GM18858 (cell line): ENCODE measurements around the gene TANGO2.
"Not testable (repeated sequence)": the region's sequence is repeated elsewhere in the genome, so short reads cannot be mapped to it uniquely, and the experiment has no call there.

Experiments
- ATAC-seq: cut with Tn5 transposase; IDR thresholded peaks from one replicate; pipeline ENCODE4 v1.9.1; 2021; ENCODE audit not compliant: unreplicated experiment

The TANGO2 gene

DNA sequence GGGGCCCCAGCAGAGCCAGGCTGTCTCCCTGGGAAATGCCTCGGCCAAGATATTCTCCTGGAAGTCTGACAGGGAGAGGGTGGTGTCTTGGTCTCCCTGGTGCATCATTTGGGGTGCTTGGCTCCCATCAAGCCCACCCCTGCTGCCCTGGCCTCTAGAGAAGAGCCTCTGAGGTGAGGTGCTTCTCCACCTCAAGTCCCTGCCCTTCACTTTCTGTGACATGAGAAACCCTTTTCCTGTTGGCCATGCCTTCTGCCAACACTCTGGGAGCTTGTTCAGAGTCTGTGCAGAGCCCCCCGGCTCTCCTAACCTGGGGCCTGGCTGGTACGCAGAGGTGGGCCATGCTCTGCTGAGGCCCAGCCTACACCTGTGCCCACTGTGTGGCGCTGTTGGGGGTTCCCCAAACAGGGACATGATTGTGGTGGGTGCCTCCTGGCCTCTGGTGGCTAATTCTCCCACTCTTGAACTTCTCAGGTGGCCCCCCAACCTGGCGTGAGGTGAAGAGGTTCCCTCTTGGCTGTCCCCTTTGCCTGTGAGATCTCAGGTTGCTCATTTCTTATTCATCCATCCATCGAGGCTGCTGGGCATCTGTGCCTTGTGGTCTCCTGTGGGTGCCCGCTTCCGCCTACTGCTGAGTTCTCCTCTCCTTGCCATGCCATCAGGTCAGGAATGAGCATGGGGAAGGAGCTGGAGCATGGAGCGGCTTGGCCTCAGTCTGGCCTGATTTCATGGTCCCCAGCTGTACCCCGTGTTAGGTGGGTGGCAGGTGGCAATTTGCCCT, 40.0 kb downstream of the TANGO2 start:
- no peak for ATAC-seq

DNA sequence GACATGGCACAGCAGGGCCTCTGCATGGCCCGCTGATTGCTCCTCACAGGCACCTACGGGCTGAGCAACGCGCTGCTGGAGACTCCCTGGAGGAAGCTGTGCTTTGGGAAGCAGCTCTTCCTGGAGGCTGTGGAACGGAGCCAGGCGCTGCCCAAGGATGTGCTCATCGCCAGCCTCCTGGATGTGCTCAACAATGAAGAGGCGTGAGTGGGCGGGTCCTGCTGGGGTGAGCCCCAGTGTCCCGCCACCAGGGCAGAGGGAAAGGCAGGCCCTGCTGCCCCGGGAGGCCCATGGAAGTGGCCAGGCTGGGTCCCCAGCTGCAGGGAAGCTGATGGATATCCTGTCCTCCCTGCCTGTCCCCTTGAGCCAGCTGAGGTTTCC, 40.6 kb downstream of the TANGO2 start:
- ATAC-seq, result no peak

DNA sequence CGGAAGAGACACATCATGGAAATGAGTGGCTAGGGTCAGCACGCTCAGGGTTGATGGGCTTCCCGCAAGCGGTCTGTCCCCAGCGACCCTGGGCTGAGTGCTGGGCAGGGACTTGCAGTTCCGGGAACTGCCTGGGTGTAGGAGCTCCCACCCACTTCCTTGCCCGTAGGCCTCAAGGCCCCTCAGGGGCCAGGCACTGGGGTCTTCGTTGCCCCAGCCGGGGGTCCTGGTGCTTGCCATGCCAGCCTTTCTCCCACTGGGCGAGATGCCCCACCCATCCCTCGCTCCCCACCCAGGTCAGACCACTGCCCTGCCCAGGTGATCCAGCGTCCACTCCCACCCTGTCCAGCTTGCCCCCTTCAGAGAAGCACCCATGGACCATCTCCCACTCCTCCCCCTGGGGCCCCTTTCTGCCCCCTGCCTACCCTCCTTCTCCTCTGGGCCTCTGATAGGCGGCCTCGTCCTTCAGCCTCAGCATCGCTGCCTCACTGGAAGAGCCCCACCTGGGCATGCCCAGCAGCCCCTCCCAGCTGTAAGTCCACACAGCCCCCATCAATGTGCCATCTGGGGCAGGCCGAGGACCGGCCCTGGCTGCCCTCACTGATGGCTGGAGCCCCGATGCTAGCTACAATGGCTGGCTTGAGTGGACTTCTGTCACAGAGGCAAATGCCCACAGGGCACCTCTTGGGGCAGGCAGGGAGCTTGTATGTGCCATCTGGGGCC, 41.3 kb downstream of the TANGO2 start:
- ATAC-seq, result no peak

DNA sequence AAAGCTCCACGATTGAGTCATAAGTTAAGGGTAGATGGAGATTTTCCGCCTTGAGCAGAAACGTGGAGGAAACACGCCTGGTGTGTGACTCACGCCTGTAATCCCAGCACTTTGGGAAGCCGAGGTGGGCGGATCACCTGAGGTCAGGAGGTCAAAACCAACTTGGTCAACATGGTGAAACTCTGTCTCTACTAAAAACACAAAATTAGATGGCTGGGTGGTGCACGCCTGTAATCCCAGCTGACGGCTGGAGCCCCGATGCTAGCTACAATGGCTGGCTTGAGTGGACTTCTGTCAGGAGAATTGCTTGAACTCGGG, 41.8 kb downstream of the TANGO2 start:
- ATAC-seq, result no peak

DNA sequence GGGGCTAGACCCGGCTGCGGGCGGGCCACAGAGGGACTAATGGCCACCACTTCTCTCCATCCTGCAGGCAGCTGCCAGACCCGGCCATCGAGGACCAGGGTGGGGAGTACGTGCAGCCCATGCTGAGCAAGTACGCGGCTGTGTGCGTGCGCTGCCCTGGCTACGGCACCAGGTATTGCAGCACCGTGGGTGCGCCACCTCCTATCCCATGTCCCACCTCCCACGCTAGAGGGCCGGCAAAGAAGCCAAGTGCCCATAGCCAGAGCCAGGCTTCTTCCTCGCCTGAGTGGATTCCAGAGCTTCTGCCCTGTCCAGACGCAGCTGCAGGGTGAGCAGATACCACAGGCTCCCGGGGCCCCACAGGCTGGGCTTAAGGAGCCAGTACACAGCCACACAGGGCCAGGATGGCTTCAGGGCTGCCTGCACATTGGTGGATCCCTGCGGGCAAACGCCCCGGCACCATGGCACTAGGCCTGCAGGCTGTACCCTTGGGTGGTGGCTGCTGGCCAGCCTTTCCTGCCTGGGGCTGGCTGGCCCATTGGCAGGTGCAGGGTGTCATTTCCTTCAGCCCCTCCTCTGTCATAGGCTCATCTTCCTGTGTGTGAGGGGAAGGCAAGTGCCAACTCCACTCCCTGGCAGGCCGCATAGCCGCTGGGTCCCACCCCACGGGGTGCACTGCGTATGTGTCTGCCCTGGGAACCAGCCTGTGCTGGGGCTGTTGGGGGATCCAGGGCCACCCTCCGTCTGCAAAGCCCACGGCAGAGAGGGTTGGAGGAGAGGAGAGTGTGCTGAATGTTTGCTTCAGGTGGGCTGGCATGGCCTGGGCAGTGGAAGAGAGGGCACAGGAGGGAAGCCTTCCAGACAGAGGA, 42.6 kb downstream of the TANGO2 start:
- no peak for ATAC-seq

DNA sequence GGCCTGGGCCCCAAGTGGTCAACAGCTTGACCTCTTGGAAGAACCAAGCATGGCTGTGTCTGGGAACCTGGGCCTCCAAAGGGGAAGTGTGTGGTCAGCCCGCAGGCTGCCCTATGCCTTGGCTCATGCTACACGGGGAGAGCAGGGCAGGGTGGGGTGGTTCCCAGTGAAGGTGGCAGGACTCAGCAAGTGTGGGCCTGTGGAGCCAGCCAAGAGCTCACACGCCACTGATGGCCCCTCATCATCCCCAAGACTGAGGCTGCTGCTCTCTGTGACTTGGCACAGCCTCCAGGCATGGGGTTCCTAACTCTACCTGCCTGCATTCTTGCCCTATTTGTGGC, 43.2 kb downstream of the TANGO2 start:
- ATAC-seq, result no peak

DNA sequence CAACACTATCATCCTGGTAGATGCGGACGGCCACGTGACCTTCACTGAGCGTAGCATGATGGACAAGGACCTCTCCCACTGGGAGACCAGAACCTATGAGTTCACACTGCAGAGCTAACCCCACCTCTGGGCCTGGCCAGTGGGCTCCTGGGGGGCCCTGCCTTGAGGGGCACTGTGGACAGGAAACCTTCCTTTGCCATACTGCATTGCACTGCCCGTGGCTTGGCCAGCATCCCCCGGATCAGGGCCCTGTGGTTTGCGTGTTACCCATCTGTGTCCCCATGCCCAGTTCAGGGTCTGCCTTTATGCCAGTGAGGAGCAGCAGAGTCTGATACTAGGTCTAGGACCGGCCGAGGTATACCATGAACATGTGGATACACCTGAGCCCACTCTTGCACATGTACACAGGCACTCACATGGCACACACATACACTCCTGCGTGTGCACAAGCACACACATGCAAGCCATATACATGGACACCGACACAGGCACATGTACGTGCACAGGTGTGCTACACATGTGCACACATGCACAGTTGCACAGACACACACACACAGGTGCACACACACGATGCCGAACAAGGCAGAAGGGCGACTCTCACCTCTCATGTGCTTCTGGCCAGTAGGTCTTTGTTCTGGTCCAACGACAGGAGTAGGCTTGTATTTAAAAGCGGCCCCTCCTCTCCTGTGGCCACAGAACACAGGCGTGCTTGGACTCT, 43.8 kb downstream of the TANGO2 start:
- ATAC-seq, result no peak

DNA sequence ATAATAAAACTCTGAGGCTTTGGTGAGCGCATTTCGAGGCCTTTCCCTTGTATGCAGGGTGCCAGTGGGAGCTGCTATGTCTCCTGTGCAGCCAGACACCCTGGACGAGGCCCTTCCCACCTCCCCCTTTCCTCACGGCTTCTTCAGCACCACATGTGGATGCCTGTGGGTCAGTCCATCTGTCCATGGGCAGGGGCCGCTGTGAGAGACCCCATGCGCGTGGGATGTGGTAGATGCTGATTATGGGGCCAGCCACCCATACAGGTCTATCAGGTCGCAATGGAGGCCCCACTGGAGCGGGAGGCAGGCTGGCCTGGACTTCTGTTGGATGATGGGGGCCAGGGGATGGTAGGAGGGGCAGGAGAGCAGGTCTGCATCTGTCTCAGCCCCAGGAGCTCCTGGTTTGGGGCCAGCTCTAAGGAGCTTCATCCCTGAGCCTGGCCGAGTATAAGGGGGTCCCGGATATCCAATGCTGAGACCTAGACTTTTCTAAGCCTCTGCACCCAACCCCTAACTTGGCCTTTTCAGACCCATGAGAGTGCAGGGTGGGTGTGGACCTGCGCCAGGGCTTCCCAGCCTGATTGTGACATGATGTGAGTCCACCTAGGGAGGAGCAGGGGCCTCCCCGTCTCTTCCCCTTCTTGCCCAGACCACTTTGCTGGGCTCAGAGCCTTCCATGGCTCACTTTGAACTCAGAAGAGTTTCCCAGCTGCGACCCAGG, 45.1 kb downstream of the TANGO2 start:
- ATAC-seq, result no peak

DNA sequence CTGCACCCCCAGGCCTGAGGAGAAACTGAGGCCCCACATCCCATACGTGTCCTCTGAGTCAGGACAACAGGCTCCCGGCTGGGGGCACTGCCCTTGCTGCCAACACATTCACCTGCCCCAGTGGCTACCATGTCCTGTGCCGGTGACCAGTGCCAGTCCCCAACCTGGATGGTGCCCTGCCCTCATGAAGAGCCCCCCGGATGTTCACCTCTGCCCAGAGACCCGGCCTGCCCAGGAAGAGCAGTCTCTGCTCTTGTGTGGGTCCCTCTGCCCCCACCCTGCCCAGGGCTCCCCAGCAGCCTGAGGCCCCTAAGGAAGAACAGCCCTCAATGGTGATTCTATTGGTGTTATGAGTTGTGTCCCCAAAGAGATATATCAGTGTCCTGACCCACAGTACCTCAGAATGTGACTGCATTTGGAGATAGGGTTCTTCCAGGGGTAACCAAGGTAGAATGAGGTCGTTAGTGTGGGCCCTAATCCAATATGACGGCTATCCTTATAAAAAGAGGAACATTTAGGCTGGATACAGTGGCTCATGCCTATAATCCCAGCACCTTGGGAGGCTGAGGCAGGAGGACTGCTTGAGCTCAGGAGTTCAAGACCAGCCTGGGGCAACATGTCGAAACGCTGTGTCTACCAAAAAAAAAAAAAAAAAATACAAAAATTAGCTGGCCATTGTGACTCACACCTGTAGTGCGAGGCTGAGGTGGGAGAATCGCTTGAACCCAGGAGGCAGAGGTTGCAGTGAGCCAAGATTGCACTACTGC, 45.9 kb downstream of the TANGO2 start:
- ATAC-seq, result no peak

DNA sequence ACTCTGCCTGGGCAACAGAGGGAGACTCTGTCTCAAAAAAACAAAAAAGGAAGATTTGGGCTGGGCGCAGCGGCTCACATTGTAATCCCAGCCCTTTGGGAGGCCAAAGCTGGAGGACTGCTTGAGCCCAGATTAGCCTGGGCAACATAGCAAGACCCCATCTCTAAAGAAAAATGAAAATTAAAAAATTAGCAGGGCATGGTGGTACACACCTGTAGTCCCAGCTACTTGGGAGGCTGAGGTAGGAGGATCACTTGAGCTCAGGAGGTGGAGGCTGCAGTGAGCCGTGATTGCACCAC, 46.4 kb downstream of the TANGO2 start:
- not testable (repeated sequence) for ATAC-seq

DNA sequence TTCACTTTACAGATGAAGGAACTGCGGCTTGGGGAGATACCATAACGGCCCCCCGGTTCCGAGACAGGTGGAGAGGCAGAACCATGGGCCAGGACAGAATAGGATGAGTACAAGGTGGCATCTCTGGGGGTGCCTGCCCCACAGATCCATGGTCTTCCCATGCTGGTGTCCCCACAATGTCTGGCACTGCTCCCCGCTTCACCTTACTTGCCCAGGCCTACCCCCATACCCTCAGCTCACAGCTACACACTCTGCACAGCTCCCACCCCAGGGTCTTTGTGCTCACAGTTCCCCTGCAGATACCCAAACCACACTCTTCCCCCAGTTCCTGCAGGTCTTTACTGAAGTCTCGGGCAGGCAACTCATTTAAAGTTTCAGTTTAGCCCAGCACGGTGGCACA, 47.7 kb downstream of the TANGO2 start:
- no peak for ATAC-seq

DNA sequence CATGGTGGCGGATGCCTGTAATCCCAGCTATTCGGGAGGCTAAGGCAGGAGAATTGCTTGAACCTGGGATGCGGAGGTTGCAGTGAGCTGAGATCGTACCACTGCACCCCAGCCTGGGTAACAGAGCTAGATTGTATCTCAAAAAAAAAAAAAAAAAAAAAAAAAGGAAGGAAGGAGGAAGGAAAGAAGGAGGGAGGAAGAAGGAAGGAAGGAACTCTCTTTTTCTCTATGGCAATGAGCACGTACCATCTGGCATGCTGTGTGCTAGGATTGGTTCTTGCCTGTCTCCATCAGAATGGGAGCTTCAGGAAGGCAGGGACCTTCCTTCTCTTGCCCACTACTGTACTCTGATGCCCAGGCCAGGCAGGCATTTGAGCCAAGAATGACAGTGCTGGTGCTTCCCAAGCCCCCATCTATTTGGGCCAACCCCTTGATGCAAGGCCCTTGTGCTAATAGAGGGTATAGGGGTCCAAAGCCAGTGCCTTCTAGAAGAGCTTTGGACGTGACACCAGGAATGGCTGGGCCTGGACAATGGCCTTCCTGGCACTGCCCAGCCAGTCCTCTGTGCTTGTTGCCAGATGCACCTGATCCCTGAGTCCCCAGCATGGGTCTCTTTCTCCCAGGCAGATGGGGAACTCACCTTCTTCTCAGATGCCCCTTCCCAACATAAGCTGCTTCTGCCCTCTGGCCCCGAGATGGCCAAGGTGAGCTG, 48.6 kb downstream of the TANGO2 start:
- ATAC-seq, result no peak

DNA sequence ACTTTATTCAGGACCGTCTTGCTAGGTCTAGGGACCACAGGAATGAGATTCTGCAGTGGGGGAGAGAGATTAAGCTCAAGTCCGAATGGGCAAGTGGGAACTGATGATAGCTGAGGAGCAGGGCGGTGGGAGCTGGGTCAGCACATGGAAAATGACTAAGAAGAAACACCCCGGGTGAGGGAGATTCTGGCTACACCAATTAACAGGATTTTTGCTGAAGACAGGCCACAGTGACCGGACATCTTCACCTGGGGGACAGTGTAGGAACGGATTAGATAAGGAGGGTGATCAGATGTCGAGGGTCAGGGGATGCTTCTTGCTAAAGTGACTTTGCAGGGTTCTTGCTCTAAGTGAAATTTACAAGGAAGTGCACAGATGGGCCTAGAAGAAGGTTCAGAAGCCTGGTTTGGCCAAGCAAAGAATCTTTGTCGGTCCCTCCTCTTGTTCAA, 50.6 kb downstream of the TANGO2 start:
- no peak for ATAC-seq

DNA sequence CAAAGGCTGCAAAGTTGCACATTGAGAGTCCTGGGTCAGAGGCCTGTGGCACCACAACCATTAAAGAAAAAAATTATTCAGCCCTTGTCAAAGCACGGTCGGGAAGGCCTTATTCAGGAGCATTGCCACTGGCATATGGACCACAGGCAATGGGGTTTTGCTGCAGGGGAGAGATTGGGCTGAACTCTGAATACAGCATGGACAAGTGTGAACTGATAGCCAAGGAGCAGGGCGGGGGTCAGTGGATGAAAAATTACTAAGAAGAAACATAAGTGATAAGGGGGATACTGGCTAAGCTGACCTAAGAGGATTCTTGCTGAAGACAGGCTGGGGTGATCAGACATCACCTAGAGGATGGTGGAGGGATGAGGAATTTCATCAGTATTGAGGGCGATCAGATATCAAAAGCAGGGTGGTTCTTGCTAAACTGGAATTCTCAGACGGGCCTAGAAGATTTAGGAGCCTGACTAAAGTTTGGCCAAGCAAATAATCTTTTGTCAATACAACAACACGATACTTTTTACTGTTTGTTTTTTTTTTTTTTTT, 55.8 kb downstream of the TANGO2 start:
- no peak for ATAC-seq

DNA sequence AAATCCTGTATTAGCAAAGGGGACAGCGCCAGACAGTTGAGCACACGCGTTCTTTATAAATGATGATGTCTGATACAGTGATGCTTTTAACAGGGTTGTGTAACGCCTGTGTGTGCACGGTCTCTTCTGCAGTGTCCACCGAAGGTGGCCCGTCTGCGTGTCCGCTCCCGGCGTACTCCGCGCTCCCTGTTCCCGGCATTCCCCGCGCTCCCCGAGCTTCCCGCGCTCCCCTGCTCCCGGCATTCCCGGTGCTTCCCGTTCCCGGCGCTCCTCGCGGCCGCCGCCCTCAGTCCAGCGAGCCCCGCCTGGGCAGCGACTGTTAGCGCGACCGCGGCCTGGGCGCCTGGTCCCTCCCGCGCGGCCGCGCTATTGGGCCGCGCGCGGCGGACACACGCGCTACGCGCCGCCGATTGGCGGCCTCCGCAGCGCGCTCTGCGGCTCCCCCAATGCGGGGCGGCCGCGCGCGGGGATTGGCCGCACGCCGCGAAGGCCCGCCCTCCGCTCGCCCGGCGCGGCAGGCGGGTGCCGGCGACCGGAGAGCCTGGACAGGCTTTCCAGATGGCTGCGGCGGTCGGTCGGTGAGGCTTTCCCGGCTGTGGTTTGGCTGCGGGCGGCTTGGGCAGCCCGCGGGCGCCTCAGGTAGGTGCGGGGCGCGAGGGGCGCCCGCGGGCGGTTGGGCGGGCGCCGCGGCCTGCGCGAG, 59.0 kb downstream of the TANGO2 start, which contains the start of gene DGCR8:
Gene DGCR8 (plus strand): TSS at position 497 of the 700 bp plus-strand sequence. CDS start 5,723 bp downstream, outside the sequence.
- peak; percentile 58 for ATAC-seq

DNA sequence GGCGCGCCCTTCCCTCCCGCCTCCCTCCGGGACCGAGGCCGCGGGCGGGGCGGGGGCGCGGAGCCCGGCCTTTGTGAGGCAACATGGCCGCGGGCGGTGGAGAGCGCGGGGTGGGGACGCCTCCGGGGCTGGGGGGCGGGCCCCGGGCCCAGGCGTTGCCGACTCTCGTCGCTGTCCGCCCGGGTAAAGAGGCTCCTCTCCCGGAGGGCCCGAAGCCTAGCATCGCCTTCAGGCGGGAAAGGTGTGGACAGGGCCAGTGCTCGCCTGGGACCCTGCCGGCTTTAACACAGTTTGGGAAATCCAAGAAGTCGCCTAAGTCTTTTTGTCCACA, 59.5 kb downstream of the TANGO2 start:
- peak; percentile 41 for ATAC-seq

DNA sequence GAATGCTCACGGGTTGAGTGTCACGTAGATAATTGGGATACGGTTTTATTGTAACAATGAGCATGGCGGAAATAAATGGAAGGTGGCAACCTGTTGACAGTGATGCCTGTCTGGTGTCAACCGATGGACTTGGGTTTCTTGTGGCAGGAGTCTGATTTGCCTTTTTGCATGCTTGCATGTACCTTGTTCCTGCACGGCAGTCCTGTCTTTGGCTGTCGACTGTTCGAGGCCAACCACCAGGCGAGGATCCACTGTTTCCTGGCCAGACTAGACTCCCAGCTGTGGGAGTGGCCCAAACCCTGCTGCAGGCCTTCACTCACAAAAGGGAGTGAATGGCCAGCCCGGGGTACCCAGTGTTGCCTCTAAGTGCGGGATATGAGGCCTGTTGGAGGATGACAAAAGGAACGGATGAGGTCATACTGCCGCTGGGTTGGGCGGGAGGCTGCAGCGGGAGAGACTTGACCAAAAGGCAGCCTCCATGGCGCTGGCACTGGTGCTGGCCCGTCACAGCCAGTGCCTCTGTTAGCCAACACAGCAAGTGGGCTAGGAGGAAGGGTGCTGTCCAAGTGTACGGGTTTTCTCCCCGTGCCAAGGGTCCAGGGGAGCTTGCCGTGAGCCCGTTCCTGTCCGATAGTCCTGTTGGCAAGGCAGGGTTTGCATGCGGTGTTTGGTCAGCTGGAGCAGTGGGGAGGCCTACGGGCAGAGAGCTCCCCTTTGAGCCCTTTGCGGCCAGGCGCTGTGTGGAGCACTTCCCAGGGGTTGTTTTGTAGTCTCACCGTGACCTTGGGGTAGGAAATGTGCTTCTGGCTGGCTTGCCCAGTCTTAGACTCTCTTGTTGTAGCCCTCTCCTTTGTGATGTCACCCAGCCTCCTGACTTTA, 60.1 kb downstream of the TANGO2 start:
- ATAC-seq, result peak; percentile 8
